Glomerular visceral epithelial cell (primary cell): Measurements from ENCODE around the gene RFESD.
"Not testable (repeated sequence)": the region's sequence is repeated elsewhere in the genome, so short reads cannot be mapped to it uniquely, and the experiment has no call there.

ENCODE experiments used
- DNase-seq: peaks from one replicate; pipeline ENCODE4 v3.0.0-alpha.2; 2016; ENCODE audit errors: extremely low spot score

Gene RFESD

GRCh38 chr5:95664204-95664786, 17.7 kb downstream of the RFESD start:
- DNase-seq: peak; percentile 39

- no peak for DNase-seq
These were observed 20.6 kb downstream of the RFESD start for GRCh38 chr5:95667061-95667618.

GRCh38 chr5:95667678-95668077, 21.1 kb downstream of the RFESD start:
- no peak for DNase-seq

GRCh38 chr5:95668216-95668615, 21.6 kb downstream of the RFESD start:
- no peak for DNase-seq

GRCh38 chr5:95668728-95669127, 22.2 kb downstream of the RFESD start:
- DNase-seq: no peak

GRCh38 chr5:95669540-95669939, 23.0 kb downstream of the RFESD start:
- DNase-seq: peak; percentile 72

GRCh38 chr5:95669985-95670384, 23.4 kb downstream of the RFESD start:
- no peak for DNase-seq

GRCh38 chr5:95670568-95670967, 24.0 kb downstream of the RFESD start:
- no peak for DNase-seq

- DNase-seq: no peak
These were observed 25.2 kb downstream of the RFESD start for GRCh38 chr5:95671826-95672225.

GRCh38 chr5:95672641-95673040, 26.1 kb downstream of the RFESD start:
- DNase-seq: no peak

GRCh38 chr5:95673081-95673480, 26.5 kb downstream of the RFESD start:
- DNase-seq: no peak

GRCh38 chr5:95682891-95683290, 36.3 kb downstream of the RFESD start, which contains the start of gene SPATA9:
SPATA9 (minus strand) TSS chr5:95682991; CDS start chr5:95682854, 137 bp downstream.
- no peak for DNase-seq

GRCh38 chr5:95684361-95684760, 37.8 kb downstream of the RFESD start:
- no peak for DNase-seq

GRCh38 chr5:95686651-95687050, 40.1 kb downstream of the RFESD start:
- DNase-seq: no peak

GRCh38 chr5:95689680-95690079, 43.1 kb downstream of the RFESD start:
- no peak for DNase-seq

- DNase-seq: no peak
These were observed 43.8 kb downstream of the RFESD start for GRCh38 chr5:95690333-95690732.

- peak; percentile 42 for DNase-seq
These were observed 51.5 kb downstream of the RFESD start for GRCh38 chr5:95697781-95698681.

- no peak for DNase-seq
These were observed 52.8 kb downstream of the RFESD start for GRCh38 chr5:95699337-95699736.

- DNase-seq: no peak
These were observed 54.5 kb downstream of the RFESD start for GRCh38 chr5:95701074-95701473.

GRCh38 chr5:95704150-95704549, 57.6 kb downstream of the RFESD start:
- DNase-seq: no peak

- not testable (repeated sequence) for DNase-seq
These were observed 59.6 kb downstream of the RFESD start for GRCh38 chr5:95706196-95706595.

- no peak for DNase-seq
These were observed 60.5 kb downstream of the RFESD start for GRCh38 chr5:95707055-95707454.
